Measurements from ENCODE around the gene GIPC2.

The GIPC2 gene

DNA sequence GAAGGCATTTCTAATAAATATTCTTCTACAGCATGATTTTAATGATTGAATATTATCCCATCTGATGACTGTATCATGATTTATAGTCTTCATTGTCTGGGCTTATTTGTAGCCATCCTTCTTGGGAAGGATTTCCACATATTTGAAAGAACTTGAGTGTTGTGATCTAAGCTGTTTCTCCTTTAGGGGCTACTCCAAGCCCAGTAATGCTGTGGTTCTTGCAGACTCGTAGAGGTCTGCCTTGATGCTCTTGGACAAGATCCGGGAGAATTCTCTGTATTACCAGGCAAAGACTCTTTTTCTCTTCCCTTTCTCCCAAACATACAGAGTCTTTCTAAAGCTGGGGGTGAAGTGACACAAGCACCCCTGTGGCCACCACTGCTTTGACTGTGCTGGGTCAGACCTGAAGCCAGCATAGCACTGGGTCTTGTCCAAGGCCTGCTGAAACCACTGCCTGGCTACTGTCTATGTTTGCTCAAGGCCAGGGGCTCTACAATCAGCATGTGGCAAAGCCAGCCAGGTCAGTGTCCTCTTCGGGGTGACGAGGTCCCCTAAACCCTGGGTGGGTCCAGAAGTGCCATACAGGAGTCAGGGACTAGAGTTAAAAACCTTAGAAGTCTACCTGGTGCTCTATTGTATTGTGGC, 107.4 kb downstream of the GIPC2 start:
- no peak for DNase-seq

GRCh38 chr1:78155121-78155520, 109.4 kb downstream of the GIPC2 start:
- DNase-seq: no peak

DNA sequence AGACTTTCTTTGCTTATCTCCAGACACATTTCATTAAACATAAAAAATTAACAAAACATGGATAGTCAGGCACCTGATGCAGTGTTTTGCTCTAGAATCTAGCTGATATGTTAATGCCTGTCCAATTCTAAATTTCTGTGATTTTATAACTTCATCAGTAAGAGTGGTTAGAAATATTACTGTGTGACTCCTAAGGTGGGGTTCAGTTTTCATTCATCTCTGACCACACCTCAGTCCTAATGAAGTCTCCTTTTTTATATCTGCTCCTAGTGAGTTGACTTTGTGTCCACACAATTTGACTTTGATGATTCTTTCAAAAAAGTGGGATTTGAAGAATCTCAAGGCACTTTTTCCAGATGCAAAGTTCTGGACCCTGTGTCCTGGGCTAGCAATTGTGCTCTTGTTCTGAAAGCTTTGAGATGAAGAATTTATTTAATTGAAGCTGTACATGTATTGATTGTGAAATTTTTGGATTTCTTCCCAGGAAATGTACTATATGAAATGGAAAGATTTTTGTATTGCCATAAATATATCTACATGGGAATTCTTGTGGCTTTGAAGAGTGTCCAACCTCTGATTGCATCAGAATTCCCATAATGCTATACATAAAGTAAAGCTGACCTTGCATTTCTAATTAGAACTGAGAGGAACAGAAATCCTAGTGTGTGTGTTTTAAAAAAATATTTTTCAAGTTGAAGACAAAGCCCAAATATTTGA, 111.2 kb downstream of the GIPC2 start:
- DNase-seq: no peak

- no peak for DNase-seq
Measured at GRCh38 chr1:78165816-78166215, 120.0 kb downstream of the GIPC2 start.

DNA sequence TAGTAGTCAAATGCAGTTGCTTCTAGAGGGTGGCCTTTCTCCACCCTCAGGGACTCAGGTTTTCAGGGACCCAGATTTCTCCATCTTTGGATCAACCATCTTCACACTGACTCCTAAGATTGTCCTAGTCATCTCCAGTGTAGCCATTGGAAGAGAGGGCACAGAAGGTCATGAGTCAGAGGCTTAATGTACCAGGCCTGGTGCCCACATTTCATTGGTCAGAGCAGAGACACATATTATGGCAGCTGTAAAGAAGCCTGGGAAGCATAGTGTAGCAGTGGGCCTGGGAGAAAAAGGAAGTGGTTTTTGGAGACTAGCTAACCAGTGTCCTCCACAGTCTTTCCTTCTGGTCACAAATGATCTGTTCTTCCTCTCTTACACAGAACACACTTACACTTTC, 122.5 kb downstream of the GIPC2 start:
- no peak for DNase-seq

DNA sequence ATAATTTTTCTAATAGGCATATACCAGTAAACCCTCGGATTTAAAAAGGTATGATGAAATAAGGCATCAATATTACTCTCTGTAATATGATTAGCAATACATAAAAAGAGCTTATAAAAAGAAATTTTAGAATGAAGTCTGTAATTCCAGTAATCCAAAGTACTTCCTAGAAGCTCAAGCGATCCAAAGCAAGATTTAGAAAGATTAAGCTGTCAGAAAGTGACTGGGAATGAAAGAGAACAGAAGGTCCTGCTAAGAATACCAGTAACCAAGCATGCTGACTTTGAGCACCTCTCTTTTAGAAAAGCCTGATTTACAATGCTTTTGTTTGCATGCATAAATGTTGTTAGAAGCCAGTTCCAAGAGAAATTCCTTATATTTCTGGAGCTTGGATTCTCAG, 125.1 kb downstream of the GIPC2 start:
- peak in 1 of 2 experiments; percentile 25 for DNase-seq

GRCh38 chr1:78171736-78172590, 126.2 kb downstream of the GIPC2 start:
- no peak for DNase-seq

GRCh38 chr1:78176448-78176847, 130.7 kb downstream of the GIPC2 start:
- DNase-seq: peak; percentile 51 to 72

- DNase-seq: no peak
Measured at GRCh38 chr1:78177708-78178270, 132.0 kb downstream of the GIPC2 start.

DNA sequence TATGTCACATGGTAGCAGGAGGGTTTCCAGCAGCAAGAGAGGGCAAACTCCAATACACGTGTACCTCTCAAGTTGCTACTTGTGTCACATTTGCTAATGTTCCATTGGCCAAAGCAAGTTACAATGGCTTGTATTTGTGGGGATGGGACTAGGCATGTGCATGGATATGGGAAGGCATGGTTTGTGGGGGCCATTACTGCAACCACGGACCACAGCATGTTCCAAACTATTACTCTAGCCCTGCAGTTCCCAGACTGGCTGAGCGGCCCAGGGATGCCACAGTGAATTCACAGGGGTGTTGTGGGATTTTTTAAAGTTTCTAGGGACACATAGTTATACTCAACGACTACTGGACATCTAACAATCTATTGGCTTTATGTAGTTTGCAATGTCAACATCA, 133.1 kb downstream of the GIPC2 start:
- DNase-seq: no peak

GRCh38 chr1:78184460-78185072, 138.8 kb downstream of the GIPC2 start:
- no peak for DNase-seq
